ENCODE measurements around the gene FAM136A.
A peak's percentile ranks its signal among the peaks of the same experiment; 100 is the strongest.

Gene FAM136A

GRCh38 chr2:70340075-70340474 lies 38.2 kb upstream of the FAM136A start:
- no peak for DNase-seq (ENCODE audit: low read depth)
- no peak for TF ChIP-seq CTCF (conservative IDR thresholded peaks at IDR 0.05; ENCODE audit: low read depth, low read length)
- no peak overlapping the region for H3K4me3 ChIP-seq (ENCODE audit: low read depth, low read length)

GRCh38 chr2:70336552-70336951 lies 34.7 kb upstream of the FAM136A start:
- TF ChIP-seq CTCF (conservative IDR thresholded peaks at IDR 0.05; ENCODE audit: low read depth, low read length): peak; percentile 21
- H3K4me3 ChIP-seq (ENCODE audit: low read depth, low read length): no peak overlapping the region
- DNase-seq (ENCODE audit: low read depth): no peak

GRCh38 chr2:70331012-70331411 lies 29.1 kb upstream of the FAM136A start:
- TF ChIP-seq CTCF (conservative IDR thresholded peaks at IDR 0.05; ENCODE audit: low read depth, low read length): no peak

GRCh38 chr2:70330476-70330875 lies 28.6 kb upstream of the FAM136A start:
- no peak for TF ChIP-seq CTCF (conservative IDR thresholded peaks at IDR 0.05; ENCODE audit: low read depth, low read length)
- H3K4me3 ChIP-seq (ENCODE audit: low read depth, low read length): no peak overlapping the region
- DNase-seq (ENCODE audit: low read depth): no peak

More at GRCh38 chr2:70331012-70331411, 29.1 kb upstream of the FAM136A start:
- no peak overlapping the region for H3K4me3 ChIP-seq (ENCODE audit: low read depth, low read length)
- no peak for DNase-seq (ENCODE audit: low read depth)

- no peak overlapping the region for H3K4me3 ChIP-seq (ENCODE audit: low read depth, low read length)
- no peak for DNase-seq (ENCODE audit: low read depth)
- TF ChIP-seq CTCF (conservative IDR thresholded peaks at IDR 0.05; ENCODE audit: low read depth, low read length): no peak
Observed at GRCh38 chr2:70328921-70329561, 27.2 kb upstream of the FAM136A start.

- TF ChIP-seq CTCF (conservative IDR thresholded peaks at IDR 0.05; ENCODE audit: low read depth, low read length): no peak
- no peak for DNase-seq (ENCODE audit: low read depth)
- no peak overlapping the region for H3K4me3 ChIP-seq (ENCODE audit: low read depth, low read length)
Observed at GRCh38 chr2:70325875-70326274, 24.0 kb upstream of the FAM136A start.

- no peak overlapping the region for H3K4me3 ChIP-seq (ENCODE audit: low read depth, low read length)
- no peak for DNase-seq (ENCODE audit: low read depth)
- TF ChIP-seq CTCF (conservative IDR thresholded peaks at IDR 0.05; ENCODE audit: low read depth, low read length): no peak
Observed at GRCh38 chr2:70322518-70322917, 20.7 kb upstream of the FAM136A start.

All from choroid plexus epithelial cell (primary cell).